PC-9 (cell line): Measurements from ENCODE around the gene LDAH.

Experiments
- CTCF ChIP-seq: fragments of 200-600 bp; sonication (generic); conservative IDR thresholded peaks from 2 replicates; pipeline ENCODE4 v1.6.1; 2017; ENCODE audit warnings: mixed run types, antibody characterized with exemption, mild to moderate bottlenecking, moderate library complexity
- EZH2 ChIP-seq: fragments of 200-600 bp; sonication (generic); IDR thresholded peaks from 2 replicates; pipeline ENCODE4 v1.8.0; 2017; ENCODE audit warnings: antibody characterized with exemption, low read depth

DNA sequence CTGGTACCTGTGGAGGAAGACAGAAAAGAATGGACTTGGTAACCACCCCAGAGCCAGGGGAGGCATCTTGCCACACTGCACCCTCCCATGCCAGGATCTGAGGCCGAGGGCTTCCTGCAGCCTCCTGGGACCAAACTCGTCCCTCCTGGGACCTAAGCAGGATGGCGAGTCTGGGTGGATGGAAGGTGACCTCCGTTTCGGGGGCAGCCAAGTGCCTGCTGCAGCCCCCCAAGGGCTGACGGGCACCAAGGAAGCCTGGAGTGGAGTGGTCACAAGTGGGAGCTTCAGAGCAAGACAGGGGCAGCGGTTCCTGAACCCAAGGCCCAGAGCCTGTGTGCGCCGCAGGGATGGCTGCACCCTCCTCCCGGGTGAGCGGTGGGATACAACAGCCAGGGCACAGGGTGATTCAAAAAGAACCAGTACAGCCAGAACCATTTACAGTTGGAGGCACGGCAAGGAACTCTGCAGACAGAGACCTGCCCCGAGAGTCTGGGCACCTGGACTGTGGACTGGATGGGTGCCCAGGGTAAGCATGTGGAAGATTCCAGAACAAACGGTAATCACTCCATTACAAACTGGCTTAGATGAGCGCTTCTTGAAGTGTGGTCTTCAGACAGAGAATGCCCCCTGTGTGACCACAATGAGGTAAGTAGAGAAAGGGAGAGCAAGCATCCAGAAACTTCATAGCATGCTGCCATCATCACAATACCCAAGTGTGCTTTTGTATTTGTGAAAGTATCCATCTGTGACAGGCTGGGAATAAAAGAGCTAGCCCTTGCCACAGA, 184.1 kb downstream of the LDAH start:
- TF ChIP-seq CTCF (no peak), EZH2 (no peak)
